ENCODE data around the gene ZNF555.

GRCh38 chr19:2809387-2810140 lies 31.7 kb upstream of the ZNF555 start:
- TF ChIP-seq ZNF510 (CRISPR knock-in tag; IDR thresholded peaks at IDR 0.05; ENCODE audit: low read depth) (no peak), CTCF (CRISPR knock-in tag; IDR thresholded peaks at IDR 0.05) (no peak), ZKSCAN5 (CRISPR knock-in tag; IDR thresholded peaks at IDR 0.05) (no peak), TAF15 (IDR thresholded peaks at IDR 0.05; ENCODE audit: low read depth, low read length, poor library complexity, severe bottlenecking) (no peak), ZBTB3 (CRISPR knock-in tag; IDR thresholded peaks at IDR 0.05; ENCODE audit: borderline replicate concordance, low read depth) (no peak), PHF21A (CRISPR knock-in tag; IDR thresholded peaks at IDR 0.05) (no peak), ZBTB34 (CRISPR knock-in tag; IDR thresholded peaks at IDR 0.05) (no peak), CCDC6 (CRISPR knock-in tag; IDR thresholded peaks at IDR 0.05) (no peak), ZNF10 (CRISPR knock-in tag; IDR thresholded peaks at IDR 0.05; ENCODE audit: borderline replicate concordance, low read depth) (no peak), BRCA1 (CRISPR knock-in tag; IDR thresholded peaks at IDR 0.05) (no peak), TCF7 (IDR thresholded peaks at IDR 0.05; ENCODE audit: low read depth) (no peak), KDM1A (CRISPR knock-in tag; IDR thresholded peaks at IDR 0.05) (no peak), SMYD3 (CRISPR knock-in tag; IDR thresholded peaks at IDR 0.05) (no peak)
